ENCODE measurements around the gene NUTM2A. TPM values are rescaled to one million over a fixed set of nuclear protein-coding genes. Genes with fewer than 3 reads are reported as not detected.
"Not testable (repeated sequence)": the region's sequence is repeated elsewhere in the genome, so short reads cannot be mapped to it uniquely, and the experiment has no call there.

NUTM2A gene
- total RNA-seq, 1 experiment from 2014 or later = 0.54 TPM

DNA sequence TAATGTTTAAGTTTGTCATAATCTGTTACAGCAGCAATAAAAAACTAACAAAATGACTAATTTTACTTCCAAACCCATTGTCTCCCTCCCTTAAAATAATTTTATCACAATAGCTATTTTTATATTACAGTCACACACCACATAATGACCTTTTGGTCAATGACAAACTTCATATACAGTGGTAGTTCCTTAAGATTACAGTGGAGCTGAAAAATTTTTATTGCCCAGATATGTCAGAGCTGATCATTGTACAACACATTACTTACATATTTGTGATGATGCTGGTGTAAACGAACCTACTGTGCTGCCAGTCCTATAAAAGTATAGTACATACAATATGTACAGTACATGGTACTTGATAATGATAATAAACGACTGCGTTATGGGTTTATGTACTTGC lies 22.1 kb downstream of the NUTM2A start:
- not testable (repeated sequence) for DNase-seq (ENCODE audit: extremely low read depth, low read depth)

- not testable (repeated sequence) for DNase-seq (ENCODE audit: extremely low read depth, low read depth)
Observed at GRCh38 chr10:87248818-87249353, 23.6 kb downstream of the NUTM2A start.

DNA sequence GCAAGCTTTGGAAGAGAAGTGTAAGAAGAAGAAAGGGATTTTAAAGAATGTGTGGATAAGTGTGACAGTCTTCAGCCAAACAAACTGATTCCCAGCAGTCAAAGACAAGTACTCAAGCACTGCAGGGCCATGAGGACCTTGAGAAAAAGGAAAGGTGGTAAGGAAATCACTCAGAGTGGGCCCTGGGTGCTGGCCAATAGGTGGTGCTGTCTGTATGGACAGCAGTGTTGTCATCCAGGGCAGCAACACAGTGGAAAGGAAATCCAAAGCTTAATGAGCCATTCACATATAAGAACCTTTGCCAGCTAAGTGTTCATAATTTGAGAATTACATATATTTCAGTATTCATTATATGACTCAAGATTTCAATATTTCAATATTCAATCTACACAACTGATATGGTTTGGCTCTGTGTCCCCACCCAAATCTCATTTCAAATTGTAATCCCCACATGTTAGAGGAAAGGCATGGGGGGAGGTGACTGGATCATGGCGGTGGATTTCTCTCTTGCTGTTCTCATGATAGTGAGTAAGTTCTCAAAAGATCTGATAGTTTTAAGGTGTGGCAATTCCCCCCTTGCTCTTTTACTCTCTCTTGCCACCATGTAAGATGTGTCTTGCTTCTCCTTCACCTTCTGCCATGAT lies 55.6 kb downstream of the NUTM2A start:
- not testable (repeated sequence) for DNase-seq (ENCODE audit: extremely low read depth, low read depth)

Other genes starting within 250 kb of the NUTM2A start
- gene FAM25A, start 205.2 kb upstream of the NUTM2A start, total RNA-seq (2014; rRNA removed; shearing (Covaris generic)) = not detected in 2 replicates
- gene GLUD1, start 130.6 kb upstream of the NUTM2A start, total RNA-seq (2014; rRNA removed; shearing (Covaris generic)) = 95.5 and 101 TPM in 2 replicates
- 45.2 and 49.6 TPM in 2 replicates for gene SHLD2, start 130.2 kb upstream of the NUTM2A start, total RNA-seq (2014; rRNA removed; shearing (Covaris generic))
- 0.67 and 0.75 TPM in 2 replicates for gene NUTM2D, start 132.3 kb downstream of the NUTM2A start, total RNA-seq (2014; rRNA removed; shearing (Covaris generic))

Measured in NCI-H460 (cell line).